ENCODE results near the gene REPIN1. TPM values are rescaled to one million over a fixed set of nuclear protein-coding genes. Genes with fewer than 3 reads are reported as not detected.

REPIN1 gene
- total RNA-seq = 10 to 100 TPM; 61.6 to 75.9 TPM

GRCh38 chr7:150368096-150368883 lies at the start of gene REPIN1:
Gene REPIN1 (plus strand): TSS chr7:150368822. CDS start chr7:150369712, 890 bp downstream.

GRCh38 chr7:150322833-150323681 lies 45.6 kb upstream of the REPIN1 start, which contains the start of the genes ACTR3C and LRRC61:
Gene ACTR3C (minus strand): TSS chr7:150323545. CDS start chr7:150295296, 28,249 bp downstream.
Gene LRRC61 (plus strand): TSS chr7:150323355. CDS start chr7:150336862, 13,507 bp downstream.

GRCh38 chr7:150341263-150342120 lies 27.1 kb upstream of the REPIN1 start, which contains the start of gene RARRES2:
Gene RARRES2 (minus strand): TSS chr7:150341629. CDS start chr7:150340609, 1,020 bp downstream.

DNA sequence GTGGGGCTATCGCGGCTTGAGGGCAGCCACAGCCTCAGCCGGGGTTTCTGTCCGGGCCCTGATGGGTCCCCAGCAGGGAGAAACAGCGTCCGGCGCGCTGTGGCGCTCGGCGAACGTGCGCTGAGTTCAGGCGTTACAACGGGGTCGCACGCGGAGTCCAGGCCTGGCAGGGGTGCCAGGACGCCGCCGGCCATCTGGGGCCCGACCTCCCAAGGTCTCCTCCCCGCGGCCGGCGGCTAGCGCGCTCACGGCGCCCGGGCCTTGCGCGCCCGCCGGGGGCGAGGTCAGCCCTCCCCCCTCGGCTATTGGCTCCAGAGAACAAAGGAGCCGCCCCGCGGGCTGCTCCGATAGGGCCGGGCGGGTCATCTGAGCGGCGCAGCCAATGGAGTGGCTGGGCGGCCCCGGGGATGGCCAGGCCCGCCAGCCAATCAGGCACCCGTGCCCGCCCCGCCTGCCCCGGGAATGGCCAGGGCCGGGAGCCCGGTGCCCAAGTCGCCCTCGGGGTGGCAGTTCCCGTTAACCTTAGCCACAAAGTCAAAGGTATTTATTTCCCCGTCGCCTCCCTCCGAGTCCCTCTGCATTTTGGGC lies 10.3 kb downstream of the REPIN1 start, which contains the start of gene ZNF775:
TSS of gene ZNF775 (plus strand) at position 478 of the 588 bp plus-strand sequence. CDS start 9,141 bp downstream, outside the sequence.

Other genes starting within 250 kb of the REPIN1 start
- 10 to 100 TPM in 1 of 2 donors, 1 to 10 TPM in 1; 4.1 to 12.3 TPM for gene LRRC61, start 45.5 kb upstream of the REPIN1 start, total RNA-seq
- 1 to 10 TPM in 1 of 2 donors, under 1 TPM in 1; 0.34 to 3.0 TPM for gene ACTR3C, start 45.3 kb upstream of the REPIN1 start, total RNA-seq
- gene RARRES2, start 27.2 kb upstream of the REPIN1 start, total RNA-seq = under 1 TPM in 1 of 2 donors, not detected in 1; 1.00 TPM
- 1 to 10 TPM; 3.0 to 5.5 TPM for gene ZNF775, start 10.5 kb downstream of the REPIN1 start, total RNA-seq
- gene GIMAP8, start 81.8 kb downstream of the REPIN1 start, total RNA-seq = not detected
- not detected for gene GIMAP7, start 146.1 kb downstream of the REPIN1 start, total RNA-seq
- not detected for gene GIMAP4, start 198.6 kb downstream of the REPIN1 start, total RNA-seq

Measured in melanocyte of skin (primary cell).